Fibroblast of skin of right biceps (primary cell): Measurements from ENCODE around the gene POTEG.
"Not testable (repeated sequence)": the region's sequence is repeated elsewhere in the genome, so short reads cannot be mapped to it uniquely, and the experiment has no call there.

Source experiments
- DNase-seq: peaks from one replicate; pipeline ENCODE4 v3.0.0-alpha.2; 2013

The POTEG gene

DNA sequence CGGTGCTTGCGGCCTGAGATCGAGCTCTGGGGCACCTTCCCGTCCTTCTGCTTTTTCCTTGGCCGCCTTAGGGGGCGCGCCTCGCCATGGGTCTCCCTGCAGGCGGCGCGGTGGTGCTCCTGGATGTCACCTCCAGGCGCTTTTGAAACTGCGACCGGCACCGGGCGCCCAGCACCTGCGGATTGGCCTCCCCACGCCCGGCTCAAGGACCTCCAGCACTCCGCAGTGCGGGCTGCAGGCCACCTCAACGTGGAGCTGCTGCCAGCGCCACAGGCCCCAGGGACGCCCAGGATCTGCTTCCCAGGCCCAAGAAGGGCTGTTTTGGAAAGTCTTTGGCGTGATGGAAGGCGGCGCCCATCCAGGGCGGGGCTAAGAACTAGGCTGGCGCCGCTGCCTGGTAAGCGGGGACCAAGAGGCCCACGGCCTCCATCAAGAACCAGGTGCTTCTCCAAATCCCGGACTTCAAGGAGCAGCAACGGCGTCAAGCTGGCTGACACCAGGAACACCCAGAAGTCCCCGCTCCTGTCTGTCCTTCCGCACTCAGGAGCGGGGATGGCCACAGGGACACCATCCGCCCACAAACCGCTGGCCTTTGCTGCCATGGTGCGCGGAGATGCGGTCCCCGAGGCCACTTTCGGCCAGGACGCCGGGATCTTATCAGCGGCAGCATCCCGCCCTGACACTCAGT lies 61.2 kb downstream of the POTEG start:
- DNase-seq: not testable (repeated sequence)

DNA sequence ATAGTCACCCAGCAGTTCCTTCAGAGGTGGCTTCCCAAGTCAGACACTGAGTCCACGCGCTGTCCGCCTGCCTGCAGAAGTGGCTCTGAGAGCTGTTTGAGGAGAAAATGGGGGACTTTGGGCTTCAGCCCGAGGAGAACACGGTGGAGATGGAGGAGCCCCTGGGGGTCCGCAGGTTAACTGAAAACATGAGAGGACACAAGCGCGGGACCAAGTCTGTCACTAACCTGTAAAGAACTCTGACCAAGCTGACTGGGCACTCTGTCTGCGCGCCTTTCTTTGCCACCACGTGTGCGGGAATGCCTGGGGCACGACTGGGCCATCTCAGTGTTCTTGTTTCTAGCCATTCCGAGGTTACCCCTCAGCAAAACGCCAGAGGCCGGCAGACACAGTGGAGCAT lies 62.4 kb downstream of the POTEG start:
- DNase-seq: not testable (repeated sequence)

DNA sequence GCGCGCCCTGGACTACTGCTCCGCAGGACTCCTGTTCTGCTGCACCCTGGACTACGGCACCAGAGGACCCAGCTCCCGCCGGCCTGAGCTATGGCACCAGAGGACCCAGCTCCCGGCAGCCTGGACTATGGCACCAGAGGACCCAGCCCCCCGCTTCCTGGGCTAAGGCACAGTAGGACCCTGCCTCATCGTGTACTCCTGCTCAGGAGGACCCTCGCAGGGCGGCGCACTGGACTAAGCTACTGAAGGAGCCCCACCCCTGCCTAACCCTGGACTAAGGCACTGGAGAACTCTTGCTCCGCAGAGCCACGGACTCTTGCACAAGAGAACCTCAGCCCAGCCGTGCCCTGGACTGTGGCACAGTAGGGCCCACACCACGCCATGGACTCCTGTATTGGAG lies 71.3 kb downstream of the POTEG start:
- DNase-seq: not testable (repeated sequence)

DNA sequence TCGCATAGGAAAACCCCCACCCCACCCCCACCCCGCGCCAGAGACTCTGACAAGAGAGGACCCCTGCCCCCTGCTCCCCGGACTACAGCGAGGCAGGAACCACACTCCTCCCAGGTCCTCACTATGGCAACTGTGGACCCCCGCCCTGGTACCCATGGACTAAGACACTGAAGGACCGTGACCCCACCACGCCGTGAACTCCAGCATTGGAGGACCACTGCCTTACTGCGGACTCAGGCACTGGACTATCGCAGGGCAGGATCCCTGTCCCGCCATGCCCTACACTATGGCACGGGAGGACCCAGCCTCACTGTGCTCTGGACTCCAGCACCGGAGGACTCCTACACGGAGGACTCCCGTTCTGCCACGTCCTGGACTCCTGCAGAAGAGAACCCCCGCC lies 71.8 kb downstream of the POTEG start:
- DNase-seq: not testable (repeated sequence)

DNA sequence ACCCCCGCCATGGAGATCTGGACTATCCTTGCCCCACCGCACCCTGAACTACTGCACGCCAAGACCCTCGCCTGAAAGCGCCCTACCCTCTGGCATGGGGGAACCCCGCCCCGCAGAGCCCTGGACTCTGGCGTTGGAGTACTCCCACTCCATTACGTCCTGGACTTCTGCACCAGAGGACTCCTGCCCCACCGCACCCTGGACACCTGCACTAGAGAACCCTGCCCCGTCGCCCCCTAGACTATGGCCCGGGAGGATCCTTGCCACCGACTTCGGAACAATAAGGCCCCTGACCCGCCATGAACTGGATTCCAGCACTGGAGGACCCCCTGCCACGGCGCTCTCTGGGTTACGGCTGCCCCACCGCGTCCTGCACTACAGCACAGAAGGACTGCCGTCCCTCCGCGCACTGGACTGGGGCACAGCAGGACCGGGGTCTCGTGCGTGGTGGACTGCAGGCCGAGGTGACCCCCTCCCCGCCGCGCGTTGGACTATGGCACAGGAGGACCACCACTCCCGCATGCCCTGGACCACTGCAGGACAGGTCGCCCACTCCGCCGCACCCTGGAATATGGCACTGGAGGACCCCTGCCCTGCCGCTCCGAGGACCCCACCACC lies 72.4 kb downstream of the POTEG start:
- DNase-seq: not testable (repeated sequence)

DNA sequence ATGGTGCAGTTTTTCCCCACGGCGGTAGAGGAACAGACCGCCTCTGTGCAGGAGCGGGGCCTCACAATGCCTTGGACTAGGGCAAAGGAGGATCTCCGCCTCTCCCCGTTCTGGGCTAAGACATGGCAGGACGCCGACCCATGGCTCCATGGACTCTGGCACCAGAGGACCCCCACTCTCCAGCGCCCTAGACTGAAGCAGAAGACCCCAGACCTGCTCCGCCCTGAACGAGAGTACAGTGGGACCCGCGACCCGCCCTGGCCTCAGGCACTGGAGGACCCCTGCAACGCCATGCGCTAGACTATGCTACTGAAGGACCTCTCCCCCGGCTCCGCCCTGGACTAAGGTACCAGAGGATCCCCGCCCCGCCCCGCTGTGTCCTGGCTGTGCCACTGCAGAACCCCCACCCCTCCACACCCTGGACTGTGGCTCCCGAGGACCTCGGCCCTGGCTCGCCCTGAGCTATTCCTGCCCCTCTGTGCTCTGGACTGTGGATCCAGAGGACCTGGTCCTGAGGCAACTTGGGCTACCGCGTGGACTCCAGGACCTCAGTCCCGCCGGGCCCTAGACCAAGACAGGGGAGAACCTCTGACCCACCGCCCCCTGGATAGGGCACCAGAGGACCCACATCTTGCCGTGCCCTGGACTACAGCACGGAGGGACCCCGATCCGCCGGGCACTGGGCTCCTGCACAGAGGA lies 73.1 kb downstream of the POTEG start:
- not testable (repeated sequence) for DNase-seq
